GM21717 (cell line): ENCODE measurements around the gene PCCA.
A peak's percentile ranks its signal among the peaks of the same experiment; 100 is the strongest.
"Not testable (repeated sequence)": the region's sequence is repeated elsewhere in the genome, so short reads cannot be mapped to it uniquely, and the experiment has no call there.

Source experiments
- ATAC-seq: cut with Tn5 transposase; IDR thresholded peaks from one replicate; pipeline ENCODE4 v1.9.1; 2021; ENCODE audit warnings: mild to moderate bottlenecking, moderate library complexity; ENCODE audit not compliant: unreplicated experiment

PCCA gene, protein sequence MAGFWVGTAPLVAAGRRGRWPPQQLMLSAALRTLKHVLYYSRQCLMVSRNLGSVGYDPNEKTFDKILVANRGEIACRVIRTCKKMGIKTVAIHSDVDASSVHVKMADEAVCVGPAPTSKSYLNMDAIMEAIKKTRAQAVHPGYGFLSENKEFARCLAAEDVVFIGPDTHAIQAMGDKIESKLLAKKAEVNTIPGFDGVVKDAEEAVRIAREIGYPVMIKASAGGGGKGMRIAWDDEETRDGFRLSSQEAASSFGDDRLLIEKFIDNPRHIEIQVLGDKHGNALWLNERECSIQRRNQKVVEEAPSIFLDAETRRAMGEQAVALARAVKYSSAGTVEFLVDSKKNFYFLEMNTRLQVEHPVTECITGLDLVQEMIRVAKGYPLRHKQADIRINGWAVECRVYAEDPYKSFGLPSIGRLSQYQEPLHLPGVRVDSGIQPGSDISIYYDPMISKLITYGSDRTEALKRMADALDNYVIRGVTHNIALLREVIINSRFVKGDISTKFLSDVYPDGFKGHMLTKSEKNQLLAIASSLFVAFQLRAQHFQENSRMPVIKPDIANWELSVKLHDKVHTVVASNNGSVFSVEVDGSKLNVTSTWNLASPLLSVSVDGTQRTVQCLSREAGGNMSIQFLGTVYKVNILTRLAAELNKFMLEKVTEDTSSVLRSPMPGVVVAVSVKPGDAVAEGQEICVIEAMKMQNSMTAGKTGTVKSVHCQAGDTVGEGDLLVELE

DNA sequence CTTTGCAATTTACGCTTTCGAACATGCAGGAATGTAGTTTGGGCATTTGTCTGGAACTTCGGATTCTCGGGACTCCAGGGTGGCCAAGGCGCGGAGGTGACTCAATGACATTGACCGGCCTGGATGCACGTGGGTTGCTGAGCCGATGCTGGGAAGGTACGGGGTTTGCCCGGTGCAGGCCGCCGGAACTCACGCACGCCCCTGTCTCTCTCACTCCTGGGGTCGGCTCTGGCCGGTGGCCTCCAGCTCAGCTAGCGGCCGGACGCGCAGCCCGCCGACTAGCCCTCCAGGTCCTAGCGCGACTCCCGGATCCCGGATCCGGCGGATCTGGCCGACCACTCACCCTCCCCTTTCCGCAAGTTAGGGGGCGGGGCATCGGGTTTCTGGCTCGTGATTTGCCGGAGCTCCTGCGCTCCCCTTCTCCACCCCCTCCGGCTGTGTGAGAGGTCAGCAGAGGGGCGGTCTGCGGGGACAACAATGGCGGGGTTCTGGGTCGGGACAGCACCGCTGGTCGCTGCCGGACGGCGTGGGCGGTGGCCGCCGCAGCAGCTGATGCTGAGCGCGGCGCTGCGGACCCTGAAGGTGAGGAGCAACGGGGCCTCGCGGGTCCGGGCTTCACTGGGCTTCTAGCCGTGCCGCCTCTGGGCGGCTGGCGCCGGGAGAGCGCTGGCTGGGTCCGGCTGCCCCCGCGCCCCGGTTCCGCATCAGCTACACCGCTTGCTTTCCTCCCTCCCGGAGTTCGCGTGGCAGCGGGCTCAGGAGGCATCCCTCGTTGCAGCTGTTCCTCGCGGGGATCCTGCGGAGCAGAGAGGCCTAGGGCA, at the start of gene PCCA:
PCCA (plus strand) TSS at position 450 of the 821 bp plus-strand sequence; CDS start at position 478, 28 bp downstream.
- ATAC-seq, result peak; percentile 98

DNA sequence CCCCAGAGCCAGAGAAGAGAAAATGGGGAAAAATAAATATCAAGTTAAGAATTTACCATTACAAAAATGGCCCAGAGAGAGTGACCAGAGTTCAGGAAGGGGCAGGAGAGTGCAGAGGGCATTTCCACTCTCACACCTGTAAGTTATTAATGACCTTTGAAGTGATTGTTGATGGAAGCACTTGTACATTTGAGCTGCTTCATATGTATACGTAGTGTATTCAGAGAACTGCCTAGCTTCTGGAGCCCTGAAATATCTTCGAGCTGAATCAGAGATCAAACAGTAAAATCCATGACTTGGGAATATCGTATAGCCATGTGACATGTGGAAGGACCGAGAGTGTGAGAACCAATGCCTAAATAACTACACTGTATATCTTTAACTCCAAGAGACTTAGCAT, 49.2 kb upstream of the PCCA start:
- no peak for ATAC-seq

DNA sequence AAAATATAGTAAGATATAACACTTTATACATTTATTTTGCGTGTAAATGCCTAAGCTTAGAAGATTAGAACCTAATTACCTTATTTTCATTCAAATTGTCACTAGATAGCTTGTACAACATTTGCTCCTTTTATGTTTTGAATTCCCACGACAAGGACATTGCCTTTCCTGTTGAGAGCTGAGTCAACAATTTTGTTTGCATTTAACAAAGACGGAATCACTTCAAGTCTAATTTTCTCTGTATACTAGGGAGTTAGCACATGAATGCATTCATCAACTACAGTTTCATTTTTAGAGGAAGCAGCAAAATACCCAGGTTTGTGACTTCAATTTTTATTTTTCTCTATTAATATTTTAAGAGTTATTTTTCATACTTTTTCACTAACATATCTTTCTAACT, 48.7 kb upstream of the PCCA start:
- no peak for ATAC-seq

DNA sequence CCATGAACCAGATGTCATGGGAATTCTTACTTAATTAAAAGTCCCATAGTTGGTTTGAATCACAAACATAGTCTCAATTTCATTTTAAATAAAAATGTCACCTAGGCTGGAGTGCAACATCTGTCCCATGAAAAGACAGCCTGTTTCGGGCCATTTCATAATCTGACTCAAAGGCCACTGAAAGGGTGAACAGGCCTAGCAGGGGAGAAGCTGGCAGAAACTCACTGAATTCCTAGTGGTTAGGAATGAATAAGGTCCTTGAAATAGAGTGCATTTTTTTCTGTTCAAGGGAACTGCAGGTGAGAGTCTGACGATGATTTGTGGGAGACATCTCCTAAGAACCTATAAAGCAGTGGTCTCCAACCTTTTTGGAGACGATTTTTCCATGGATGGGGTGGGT, 44.0 kb upstream of the PCCA start:
- no peak for ATAC-seq

DNA sequence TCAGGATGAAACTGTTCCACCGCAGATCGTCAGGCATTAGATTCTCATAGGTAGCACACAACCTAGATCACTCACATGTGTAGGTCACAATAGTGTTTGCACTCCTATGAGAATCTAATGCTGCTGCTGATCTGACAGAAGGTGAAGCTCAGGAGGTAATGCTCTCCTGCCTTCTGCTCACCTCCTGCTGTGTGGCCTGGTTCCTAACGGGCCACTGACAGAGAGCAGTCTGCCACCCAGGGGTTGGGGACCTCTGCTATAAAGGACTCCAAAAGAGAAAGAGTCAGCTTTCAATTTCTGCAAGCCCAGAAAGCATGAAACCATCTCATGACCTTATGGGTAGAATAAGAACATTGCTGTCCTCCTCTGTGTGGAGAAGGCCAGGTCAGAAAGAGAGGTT, 43.5 kb upstream of the PCCA start:
- ATAC-seq, result no peak

DNA sequence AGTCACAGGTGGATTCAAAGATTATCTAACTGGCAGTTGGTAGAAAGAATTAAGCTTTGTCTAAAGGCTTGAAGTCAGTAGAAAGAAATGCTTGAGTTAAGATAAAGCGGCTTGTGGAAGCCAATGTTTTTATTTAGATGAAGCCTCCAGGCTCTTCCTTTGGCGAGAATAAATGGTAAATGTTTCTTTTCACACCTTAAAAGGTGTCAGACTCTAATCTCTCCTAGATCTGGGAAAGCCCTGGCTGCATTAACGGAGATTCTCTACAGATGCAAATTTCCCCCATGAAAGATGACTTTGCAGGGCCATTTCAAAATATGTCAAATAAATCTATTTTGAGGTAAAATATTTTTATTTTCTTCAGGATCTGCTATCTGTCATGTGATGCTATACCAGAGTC, 37.8 kb upstream of the PCCA start:
- ATAC-seq, result no peak

DNA sequence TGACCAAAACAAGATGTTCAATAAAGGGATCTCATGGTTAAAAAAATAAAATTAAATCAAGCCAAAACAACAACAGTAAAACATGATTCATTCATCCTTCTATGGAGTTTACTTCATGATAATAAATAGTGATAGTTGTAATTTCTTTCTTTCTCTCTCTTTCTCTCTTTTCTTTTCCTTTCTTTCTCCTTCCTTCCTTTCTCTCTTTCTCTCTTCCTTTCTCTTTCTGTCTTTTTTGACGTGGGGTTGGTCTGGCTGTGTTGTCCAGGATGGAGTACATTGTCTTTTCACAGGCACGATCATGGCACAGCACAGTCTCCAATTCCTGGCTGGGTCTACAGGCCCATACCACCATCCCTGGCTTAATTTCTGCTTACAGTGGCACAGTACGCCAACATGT, 29.1 kb upstream of the PCCA start:
- no peak for ATAC-seq

DNA sequence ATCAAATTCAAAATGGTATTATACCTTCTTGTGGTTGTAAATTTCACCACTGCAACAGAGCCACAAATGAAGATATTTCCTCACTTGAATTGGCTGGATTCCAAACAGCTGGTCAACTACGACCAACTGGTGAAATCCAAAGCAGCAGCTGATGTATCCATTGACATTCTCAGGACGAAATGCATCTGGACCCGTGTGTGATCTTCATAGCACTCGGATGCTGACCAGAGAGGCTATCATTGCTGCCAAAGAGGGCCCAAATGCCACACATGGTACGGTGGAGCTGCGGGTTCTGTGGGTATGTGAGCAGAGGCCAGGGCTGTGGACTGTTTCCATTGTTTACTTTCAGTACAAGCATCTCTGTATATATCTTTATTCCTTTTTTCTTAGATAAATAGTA, 25.6 kb upstream of the PCCA start:
- no peak for ATAC-seq

DNA sequence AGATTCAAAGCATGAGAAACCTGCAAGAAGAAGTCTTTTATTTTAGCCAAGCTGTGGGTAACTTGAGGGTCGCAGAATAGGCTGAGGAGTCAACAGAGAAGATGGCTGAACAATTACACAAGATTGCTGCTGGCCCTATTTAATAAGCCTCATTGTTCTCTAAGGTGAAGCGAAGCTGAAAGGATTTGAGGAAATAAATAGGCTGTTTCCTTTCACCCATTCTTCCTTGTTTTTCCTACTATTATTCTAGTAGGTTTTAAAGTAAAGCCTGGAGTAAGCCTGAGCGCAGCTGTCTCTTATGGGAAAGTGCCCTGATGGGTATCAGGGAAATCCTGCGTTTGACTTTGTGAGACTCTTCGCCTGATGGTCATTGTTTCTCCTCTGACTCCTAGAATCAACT, 25.0 kb upstream of the PCCA start:
- ATAC-seq, result no peak

DNA sequence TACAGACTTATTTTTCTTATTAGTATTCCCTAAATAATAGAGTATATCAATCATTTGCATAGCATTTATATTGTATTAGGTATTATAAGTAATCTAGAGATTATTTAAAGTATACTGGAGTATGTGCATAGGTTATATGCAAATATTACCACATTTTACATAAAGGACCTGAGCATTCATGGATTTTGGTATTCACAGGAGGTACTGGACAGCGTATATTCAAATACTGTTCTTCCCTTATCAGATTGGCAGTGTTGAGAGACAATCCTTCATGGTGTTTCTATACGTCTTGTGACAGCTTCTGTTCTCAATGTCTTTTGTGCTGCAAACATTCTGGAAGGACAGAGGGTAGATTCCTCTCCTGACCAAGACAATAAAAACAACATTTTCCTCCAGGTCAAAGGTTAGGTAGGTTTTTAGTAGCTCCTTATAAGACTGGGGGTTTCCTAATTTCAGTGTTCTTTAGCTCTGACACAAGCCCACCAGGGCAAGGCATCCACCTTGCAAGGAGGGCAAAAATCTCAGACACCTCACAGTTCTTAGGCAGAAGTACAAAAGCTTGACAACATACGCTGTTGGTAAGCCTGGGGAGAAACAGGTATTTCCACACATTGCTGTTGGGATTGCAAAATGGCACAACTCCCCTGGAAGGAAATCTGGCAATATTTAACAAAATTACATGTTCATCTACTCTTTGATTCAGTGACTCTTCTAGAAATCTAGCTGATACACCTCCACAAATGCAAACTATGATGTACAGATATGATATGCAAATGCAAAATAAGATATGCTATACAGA, 20.6 kb upstream of the PCCA start:
- no peak for ATAC-seq

DNA sequence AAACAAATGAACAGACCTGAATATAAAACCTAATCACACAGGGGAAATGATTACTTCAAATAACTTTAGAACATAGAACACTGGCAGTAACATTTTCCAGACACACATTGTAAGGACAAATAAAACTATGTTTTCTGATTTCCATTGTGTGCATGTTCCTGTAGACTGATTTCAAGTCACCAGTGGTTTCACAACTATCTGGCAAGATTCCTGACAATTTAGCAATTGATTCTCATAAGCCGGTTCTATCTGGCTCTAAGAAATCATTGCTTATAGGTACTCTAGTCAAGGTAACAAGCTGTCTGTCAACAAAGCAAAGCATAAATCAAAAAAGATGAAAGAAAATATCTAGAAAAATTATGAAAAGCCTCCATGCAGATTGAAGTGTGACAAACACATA, 19.6 kb upstream of the PCCA start:
- ATAC-seq, result no peak

DNA sequence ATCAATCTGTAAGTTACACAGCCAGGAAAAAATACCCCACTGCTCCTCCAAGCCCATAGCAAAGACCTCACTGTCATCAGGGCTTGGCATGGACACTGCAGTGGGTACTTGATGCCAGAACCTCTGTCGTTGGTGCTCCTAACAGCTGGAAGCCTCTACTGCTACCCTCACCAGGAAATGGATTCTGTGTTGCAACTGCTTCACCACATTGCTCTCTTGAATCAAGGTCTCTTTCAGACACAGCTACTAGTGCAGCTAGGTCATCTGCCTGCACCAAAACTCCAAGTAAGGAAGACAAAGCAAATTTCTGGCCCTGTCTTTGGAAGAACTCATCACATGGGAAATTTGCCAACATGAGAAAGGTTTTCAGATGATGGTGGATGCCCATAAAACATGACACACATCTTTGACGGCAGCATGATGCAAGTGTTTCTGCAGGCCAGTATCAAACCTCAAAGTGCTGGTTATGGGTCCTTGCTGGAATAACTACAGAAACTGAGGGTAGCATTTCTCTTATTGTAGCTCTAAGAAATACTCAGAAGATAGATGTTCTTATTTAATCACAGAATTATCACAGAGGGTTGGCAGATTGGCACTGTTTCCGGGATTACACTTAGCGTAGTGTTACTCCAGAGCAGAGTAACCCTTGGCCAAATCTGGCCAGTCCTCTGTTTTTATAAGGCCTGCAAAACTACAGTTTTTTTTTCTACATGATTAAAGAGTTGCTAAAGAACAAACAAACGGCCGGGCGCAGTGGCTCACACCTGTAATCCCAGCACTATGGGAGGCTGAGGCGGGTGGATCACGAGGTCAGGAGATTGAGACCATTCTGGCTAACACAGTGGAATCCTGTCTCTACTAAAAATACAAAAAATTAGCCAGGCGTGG, 12.9 kb upstream of the PCCA start:
- ATAC-seq, result no peak

DNA sequence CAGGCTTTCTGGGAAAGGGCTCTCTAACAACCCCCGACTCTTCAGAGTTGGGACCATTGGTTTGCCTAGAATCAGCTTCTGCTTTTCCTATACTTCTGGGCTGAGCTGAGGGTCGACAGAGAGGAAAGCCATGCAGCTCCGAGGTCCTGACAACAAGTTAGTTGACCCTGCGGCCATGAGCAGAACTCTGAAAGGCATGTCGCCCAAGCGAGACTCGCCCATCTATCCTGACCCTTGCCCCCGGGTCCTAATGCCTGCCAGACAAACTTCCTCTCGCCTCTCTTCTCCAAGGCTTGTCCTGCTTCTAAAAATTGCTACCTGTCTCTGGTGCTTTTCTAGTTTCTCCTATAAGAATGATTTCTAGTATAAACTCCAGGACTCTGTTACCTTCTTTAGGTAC, 9.9 kb upstream of the PCCA start:
- not testable (repeated sequence) for ATAC-seq

DNA sequence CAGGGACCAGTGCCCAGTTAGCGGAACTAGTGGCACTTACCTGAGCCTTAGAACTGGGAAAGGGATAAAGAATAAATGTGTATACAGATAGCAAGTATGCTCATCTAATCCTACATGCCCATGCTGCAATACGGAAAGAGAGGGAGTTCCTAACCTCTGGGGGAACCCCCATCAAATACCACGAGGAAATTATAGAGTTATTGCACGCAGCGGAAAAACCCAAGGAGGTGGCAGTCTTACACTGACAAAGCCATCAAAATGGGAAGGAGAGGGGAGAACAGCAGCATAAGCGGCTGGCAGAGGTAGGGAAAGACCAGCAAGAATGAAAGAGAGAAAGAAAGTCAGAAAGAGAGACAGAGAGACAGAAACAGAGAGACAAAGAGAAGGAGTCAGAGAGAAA, 5.5 kb upstream of the PCCA start:
- not testable (repeated sequence) for ATAC-seq

DNA sequence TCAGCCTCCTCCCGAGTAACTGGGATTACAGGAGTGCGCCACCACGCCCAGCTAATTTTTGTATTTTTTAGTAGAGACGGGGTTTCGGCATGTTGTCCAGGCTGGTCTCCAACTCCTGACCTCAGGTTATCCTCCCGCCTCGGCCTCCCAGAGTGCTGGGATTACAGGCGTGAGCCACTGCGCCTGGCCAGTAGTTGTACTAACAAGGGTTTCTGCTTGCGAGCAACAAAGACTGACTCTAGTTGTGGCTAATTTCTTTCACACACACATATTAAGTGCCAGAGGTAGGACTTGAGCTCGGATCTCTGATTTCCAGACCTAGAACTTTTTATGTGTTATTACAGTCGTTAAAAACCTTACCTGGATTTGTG, 635 bp upstream of the PCCA start:
- ATAC-seq, result no peak

DNA sequence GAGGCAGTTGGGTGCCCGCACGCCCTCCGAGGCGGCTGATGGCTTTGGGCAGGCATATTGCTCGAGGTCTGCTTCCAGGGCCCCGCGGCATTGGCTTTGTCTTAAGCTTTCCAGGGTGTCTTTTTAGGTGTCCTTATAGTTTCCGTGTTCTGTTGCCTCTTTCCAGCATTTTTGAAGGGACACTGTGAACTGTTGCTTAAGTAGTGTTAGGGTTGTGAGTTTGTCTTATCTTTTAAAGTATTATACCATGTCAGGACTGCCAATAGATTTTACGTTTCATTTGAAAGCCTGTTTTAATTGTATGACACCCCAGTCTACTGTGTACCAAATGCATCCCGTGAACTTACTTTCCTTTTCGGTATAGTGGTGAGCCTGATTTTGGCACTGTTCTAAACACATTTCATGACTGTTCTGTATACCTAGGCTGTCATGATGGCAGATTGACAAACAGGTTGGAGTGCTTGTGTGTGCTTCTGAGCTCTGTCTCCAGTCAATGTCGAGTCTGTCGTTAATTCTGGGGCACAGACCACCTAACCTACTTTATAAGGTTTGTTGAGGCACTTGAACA, 656 bp downstream of the PCCA start:
- peak; percentile 45 for ATAC-seq

DNA sequence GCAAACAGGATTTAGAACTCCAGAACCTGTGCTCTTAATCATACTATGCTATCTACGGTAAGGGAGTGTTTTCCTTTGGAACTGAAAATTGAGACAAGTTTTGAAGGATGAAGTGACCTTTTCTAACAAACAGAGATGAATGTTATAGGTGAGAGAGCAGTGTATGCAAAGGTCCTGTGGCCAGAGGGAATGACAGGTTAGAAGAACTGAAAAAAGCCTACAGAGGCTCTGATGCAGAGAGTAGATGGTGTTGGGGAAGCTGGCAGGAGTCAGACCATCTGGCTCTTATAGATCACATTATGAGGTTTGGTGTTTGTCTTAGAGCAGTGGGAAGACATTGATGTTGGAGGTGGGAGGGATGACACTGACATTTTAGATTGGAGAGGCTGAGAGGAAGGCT, 2.0 kb downstream of the PCCA start:
- ATAC-seq, result no peak

DNA sequence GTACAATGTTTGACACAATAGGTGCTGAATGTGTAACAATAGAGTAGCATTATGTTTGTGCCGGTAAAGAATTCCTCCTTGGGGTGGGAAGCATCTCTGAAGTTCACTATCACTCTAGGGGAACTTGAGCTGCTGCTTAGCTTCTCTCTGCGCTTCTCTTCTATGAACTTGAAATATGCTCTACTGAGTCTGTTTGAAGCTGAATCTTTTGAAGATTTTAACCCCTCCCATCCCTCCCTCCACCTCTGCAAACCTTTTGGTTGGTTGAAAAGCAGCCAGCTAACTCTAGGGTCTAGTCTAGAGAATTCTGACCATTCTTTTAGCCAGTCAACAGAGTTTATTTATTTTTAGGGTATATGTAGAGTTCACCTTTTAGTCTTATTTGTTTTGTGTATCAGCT, 2.5 kb downstream of the PCCA start:
- no peak for ATAC-seq

DNA sequence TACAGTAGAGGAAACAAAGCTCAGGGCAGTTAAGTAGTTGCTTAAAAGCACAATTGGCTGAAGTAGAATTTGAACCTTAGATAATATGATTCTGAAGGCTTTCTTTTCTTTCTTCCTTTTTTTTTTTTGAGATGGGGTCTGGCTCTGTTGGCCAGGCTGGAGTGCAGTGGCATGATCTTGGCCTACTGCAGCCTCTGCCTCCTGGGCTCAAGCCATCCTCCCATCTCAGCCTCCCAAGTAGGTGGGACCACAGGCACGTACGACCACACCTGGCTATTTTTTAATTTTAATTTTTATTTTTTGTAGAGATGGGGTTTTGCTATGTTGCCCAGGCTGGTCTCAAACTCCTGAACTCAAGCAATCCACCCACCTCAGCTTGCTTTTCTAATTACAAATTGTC, 3.4 kb downstream of the PCCA start:
- ATAC-seq, result not testable (repeated sequence)

DNA sequence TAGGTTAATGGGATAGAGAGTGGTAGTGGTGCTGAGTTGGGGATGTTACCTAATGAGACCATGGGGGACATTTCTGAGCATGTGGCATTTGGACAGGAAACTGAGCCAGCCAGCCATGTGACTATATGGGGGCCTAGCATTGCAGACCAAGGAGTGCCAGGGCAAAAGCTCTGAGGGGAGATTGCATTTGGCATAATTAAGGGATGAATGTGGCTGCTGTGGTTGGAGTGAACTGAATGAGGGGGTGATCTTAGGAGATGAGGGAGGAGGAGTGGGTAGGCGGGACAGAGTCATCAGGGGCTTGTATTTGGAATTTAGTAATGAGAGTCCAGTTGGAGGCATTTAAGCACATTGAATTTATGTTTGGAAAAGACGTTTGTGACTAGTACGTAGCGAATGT, 6.6 kb downstream of the PCCA start:
- ATAC-seq, result no peak
